Activated naive CD8-positive, alpha-beta T cell treated with anti-CD3 and anti-CD28 coated beads, Interleukin-2, amount 50 U/mL, for 24 hours (primary cell): Measurements from ENCODE around the gene KREMEN1.

ENCODE experiments used
- ATAC-seq: fragments of 150-1000 bp; cut with Tn5 transposase; one replicate; pipeline ENCODE4 v1.10.0; 2021
- DNase-seq: peaks from one replicate; pipeline ENCODE4 v3.0.0; 2021
- H3K27ac Mint-ChIP-seq: one replicate; pipeline ENCODE4 v1.8.0; 2021; ENCODE audit warnings: mild to moderate bottlenecking, mixed read lengths
- H3K27me3 Mint-ChIP-seq: one replicate; pipeline ENCODE4 v1.8.0; 2021; ENCODE audit warnings: mixed read lengths
- H3K36me3 Mint-ChIP-seq: one replicate; pipeline ENCODE4 v1.8.0; 2021; ENCODE audit warnings: low read depth, mixed read lengths
- H3K4me1 Mint-ChIP-seq: one replicate; pipeline ENCODE4 v1.8.0; 2021; ENCODE audit warnings: mixed read lengths
- H3K4me3 Mint-ChIP-seq: one replicate; pipeline ENCODE4 v1.8.0; 2021; ENCODE audit warnings: mild to moderate bottlenecking, moderate library complexity, mixed read lengths
- H3K9me3 Mint-ChIP-seq: one replicate; pipeline ENCODE4 v1.8.0; 2021; ENCODE audit warnings: mixed read lengths

Gene KREMEN1

GRCh38 chr22:29216873-29217666 lies 144.2 kb downstream of the KREMEN1 start:
- H3K27me3 Mint-ChIP-seq: peaks cover 4% of the 10 kb centered on the region
- no peak overlapping the region for H3K27ac Mint-ChIP-seq
- ATAC-seq: no peak
- no peak for DNase-seq
- no peaks in the 10 kb centered on the region for H3K36me3 Mint-ChIP-seq
- no peaks in the 10 kb centered on the region for H3K9me3 Mint-ChIP-seq
- no peak overlapping the region for H3K4me3 Mint-ChIP-seq
- no peaks in the 10 kb centered on the region for H3K4me1 Mint-ChIP-seq
